GM19238 (cell line): ENCODE results near the gene SYTL5.

Source experiments
- DNase-seq: peaks from one replicate; pipeline ENCODE4 v3.0.0; 2011; ENCODE audit warnings: low spot score; ENCODE audit not compliant: insufficient read length

Gene SYTL5

GRCh38 chrX:38018766-38019425 is 12.5 kb downstream of the SYTL5 start:
- no peak for DNase-seq

DNA sequence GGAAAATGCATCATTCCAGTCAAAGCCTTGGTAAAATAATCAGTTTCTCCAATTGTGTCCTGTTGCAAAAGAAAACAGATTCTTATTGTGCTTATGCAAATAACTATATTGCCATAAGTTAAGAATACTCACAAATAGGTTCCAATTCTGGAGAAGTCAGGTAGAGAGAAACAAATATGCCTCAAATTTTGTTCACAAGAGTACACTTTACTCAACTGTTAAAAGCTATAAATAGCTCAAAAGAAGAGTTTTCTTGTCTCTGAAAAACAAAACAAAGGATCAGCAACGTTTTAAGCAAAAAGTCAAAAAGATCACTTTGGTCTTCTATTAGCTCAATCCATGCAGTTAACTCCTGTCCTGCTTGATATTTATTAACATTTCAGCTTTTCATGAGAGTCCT is 21.9 kb downstream of the SYTL5 start:
- no peak for DNase-seq

DNA sequence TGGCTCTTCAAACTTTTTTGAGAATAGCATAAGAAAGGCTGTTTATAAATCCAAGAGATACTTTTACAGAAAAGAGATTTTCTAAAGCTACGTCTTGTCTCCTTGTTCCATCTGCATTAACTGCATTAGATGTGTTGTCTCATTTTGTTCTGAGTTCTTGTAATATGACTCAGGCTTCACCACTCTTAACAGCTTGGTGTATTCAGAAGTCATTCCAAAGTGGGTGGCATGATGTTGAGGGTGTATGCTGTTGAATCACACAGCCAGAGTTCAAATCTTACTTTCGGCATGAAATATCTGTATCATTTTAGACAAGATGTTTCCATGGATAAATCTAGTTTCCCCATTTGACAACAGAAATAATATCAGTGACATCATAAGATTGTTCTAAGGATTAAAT is 30.1 kb downstream of the SYTL5 start:
- DNase-seq: no peak

GRCh38 chrX:38038501-38038900 is 32.1 kb downstream of the SYTL5 start:
- no peak for DNase-seq

DNA sequence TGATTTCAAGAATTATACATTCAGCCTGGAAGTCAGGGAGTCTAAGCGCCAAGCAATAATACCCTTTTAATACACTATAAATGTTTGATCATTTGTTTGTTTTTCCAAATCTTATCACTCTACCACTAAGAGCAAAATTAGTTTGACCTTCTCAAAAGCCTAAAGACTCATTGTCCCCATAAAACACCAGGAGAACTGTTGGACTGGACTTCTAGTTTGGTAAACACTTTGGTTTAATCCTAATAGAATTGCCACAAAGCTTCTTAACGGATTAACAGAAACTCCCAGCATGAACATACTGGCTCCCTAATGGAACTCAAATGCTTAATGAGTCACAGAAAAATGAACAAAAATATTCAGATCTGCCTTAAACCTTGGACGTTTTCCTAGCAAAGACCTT is 34.9 kb downstream of the SYTL5 start:
- DNase-seq: no peak

GRCh38 chrX:38044701-38045100 is 38.3 kb downstream of the SYTL5 start:
- DNase-seq: no peak

DNA sequence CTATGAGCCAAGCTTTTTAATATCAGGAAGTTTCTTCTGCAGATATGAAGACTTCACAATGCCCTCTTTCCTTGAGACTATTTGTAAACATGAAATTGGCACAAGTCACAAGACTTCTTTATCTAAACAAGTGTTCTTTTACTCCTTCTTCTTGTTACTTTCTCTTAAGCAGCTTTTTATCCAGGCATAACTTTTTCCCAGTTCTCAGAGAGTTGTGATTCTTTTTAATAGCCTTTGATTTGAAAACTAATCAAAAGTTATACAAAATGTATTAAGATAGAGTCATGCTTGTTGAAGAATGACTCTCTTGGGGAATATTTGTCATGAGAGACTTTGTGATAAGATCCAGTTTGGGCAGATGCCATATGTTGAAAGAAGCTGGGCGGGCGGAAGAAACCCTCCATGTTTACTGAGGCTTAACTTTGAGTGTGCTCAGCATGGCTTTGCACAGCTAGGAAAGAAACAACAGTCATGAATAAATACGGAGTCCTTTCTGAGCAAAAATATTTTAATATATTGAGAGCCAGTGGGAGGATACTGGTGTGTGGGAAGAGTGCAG is 39.3 kb downstream of the SYTL5 start:
- DNase-seq: no peak

- no peak for DNase-seq
These were observed 42.5 kb downstream of the SYTL5 start for GRCh38 chrX:38048886-38049285.

DNA sequence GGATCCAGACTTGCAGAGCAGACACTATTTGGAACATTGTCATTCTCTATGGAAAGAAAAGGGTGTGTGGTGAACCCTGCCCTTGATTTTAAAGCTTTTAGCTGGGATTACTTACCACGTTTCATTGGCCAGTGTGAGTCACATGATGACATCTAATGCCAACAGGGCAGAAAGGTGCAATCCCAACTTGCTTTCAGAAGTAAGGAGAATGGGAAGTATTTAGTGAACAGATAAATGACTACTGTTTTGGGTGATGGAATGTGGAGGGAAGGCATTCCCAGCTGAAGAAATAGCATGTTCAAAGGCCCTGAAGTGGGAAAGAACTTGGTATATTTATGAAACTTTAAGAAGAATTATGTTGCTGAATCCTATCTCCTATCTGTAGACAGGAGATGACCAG is 44.5 kb downstream of the SYTL5 start:
- no peak for DNase-seq

DNA sequence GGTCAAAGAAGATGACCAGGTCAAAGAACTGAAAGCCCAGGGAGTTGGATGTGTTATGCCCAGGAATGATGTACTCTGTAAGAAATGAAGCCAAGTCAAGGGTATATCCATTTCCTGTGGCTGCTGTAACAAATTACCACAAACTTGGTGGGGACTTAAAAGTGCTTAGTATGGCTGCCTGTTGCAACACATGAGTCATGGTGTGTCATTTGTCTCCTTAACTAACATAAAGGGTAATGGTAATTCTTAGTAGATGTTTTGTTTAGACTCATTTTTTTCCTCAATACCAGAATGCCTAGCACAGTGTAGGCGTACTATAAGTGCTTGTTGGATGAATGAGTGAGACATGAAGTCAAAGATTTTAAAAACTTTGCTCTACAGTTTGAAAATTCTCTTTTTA is 45.7 kb downstream of the SYTL5 start:
- no peak for DNase-seq

DNA sequence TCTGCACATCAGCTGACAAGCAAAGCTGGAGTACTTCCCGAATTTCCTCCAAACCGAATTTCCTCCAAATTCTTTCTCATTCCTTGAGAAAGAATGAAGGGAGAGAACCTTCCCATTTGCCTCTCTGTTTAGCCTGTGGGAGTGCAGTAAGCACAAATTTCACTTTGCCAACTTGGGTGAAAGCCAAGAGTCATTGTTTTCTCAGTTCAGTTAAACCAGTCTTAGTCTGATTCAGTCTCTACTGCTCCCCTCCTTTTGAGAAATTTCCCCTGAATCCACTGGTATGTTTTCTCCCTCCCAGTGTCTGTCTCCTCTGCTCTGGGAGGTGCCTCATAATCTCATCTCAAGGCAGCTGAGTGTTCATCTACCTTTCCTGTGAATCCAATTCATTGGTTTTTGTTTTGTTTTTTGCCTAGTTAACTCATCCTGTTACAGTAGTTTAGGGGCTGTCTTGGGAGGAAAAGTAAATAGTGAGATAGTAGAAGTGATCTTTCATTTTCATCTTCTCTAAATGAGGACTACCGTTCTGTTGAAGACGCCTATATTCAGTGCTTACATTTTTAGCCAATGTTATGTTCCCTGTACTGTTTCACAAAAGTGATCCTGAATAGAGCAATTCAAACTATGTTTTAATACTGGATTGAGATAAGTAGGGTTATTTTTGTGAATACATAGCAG is 49.0 kb downstream of the SYTL5 start:
- no peak for DNase-seq

DNA sequence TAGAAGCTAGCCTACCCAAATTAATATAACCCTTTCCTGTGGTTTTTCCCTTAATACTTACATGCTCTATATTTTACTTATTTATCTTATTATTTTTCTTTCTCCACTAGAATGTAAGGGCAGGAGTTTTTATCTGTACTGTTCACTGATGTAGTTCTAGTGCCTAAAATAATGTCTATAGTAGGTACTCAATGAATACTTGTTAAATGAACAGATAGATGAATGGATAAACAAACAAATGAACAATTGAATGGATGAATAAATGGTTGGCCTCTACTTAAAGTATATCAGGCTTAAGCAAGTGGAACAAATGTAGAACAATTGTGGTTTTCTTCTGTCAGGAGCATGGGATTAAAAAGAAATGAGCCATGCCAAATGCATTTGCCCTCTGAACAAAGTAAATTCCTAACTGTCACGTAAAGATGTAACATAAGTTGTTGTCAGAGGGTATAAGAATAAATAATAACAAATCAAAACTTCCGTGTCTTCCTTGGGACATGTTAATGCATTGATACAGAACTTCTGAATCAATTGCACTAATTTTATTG is 54.1 kb downstream of the SYTL5 start:
- DNase-seq: no peak

- DNase-seq: no peak
These were observed 55.0 kb downstream of the SYTL5 start for GRCh38 chrX:38061335-38061734.

DNA sequence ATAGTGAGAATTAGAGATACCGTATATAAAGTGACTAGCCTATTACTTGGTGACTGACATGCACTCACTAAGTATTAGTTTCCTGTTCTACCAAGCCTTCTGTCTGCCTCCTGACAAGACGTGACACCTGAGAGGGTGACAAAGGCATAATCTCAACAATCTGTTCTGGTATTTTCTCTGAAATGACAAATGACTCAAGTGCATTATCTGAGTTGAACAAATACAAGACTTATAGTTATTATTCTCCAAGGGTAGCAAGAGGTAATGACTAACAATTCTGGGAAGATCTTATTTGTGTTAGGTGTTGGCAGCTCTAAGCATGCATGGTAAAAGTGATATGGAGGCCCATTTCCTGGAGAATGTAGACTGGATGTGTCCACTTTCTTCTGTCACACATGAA is 60.6 kb downstream of the SYTL5 start:
- no peak for DNase-seq

GRCh38 chrX:38069273-38069672 is 62.9 kb downstream of the SYTL5 start:
- DNase-seq: no peak

- DNase-seq: no peak
These were observed 63.6 kb downstream of the SYTL5 start for GRCh38 chrX:38069991-38070390.

- no peak for DNase-seq
These were observed 73.1 kb downstream of the SYTL5 start for GRCh38 chrX:38079463-38079862.

- DNase-seq: no peak
These were observed 74.5 kb downstream of the SYTL5 start for GRCh38 chrX:38080808-38081207.

DNA sequence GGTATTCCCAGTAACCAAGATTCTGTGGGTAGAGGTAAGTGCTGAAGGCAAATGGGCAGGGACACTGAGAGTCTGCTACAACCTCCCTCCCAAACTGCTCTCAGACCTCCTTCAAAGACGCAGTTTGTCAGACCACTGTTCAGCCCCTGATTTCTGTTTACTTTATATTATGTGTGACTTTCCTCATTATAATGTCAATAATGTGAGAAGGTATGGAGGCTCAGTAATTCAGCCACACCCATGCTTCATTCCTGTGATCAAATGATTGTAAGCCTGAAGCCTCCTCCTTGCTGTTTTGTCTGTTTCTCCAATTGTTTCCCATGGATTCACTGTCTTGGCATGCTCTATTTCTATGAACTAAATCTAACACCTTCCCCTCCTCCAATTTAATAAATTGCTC is 75.6 kb downstream of the SYTL5 start:
- DNase-seq: no peak

DNA sequence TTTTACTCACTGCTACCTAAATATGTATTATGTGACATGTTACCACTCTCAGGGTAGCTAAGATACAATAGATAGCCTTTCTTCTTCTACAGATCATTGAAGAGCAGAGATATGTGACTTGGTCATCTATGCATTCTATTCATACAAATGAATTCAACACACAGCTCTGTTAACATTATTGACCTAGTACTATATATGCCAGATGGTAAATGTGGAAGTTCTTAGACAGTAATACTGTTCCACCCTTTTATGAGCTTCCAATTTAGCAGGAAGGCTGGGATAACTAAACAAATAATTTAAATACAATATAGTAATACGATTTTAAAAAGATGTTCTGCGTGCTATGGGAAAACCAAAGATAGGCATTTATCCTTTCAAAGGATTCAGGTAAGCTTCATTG is 76.0 kb downstream of the SYTL5 start:
- no peak for DNase-seq

DNA sequence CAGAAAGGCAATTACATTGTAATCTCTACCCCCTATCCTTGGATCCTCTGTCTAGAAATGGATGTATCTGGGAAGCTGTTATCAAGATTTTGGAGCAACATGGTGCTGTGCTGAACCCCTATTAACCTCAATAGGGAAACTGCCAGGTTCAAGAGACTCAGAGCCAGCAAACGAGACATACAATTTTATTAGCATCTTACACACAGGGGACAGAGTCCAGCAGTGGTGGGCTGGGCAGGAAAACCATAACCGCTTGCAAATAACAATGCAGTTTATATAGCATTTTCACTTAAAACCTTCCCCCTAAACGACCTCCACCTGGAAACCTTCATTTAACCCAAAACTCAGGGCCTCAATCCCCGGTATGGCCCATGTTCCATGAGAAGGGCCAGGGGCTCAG is 79.5 kb downstream of the SYTL5 start:
- no peak for DNase-seq

DNA sequence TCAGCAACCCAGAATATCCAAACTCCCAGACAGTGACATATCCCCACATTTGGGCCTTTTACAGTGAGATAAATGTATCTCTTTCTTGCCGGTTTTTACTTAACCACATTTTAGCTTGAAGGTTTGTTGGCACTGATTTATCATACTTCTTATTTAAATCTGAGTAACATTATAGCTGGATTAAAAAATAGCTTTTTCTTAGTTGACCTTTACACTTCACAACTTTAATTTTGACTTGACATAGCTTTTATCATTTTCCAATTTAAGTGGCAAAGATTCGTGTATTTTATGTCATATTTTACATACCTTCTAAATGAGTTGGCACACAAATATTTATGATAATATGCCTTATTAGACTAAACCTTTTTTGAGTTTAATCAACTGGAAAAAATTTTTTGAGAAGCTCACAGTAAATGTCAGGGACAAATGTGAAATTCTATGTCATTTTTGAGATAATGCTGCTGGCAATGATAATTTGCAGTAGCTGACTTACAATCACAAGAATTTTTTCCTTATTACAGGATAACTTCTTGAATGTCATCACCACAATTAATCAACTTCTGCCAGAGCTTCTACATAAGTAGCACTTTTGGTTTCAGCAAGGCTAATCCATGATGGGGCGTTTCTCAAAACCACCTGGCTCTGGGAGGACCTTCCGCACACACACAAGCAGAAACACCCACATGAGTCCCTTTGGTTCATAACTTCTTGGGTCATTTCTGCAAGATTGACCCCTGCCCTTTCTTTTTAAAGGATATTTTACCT is 80.3 kb downstream of the SYTL5 start:
- no peak for DNase-seq
